PFSK-1 (cell line): ENCODE measurements around the gene NOD2.

Experiments used
- FOXP2 ChIP-seq: optimal IDR thresholded peaks from 2 replicates; pipeline ENCODE3; 2011; ENCODE audit warnings: borderline replicate concordance, control low read depth, inconsistent platforms; ENCODE audit not compliant: insufficient read depth; ENCODE audit errors: extremely low read length, extremely low read depth
- POLR2AphosphoS5 ChIP-seq: IDR thresholded peaks from 2 replicates; pipeline ENCODE4 v1.6.1; 2012; ENCODE audit warnings: low read depth, mild to moderate bottlenecking, control low read depth, low read length, moderate library complexity
- SIN3A ChIP-seq: IDR thresholded peaks from 2 replicates; pipeline ENCODE4 v1.6.1; 2012; ENCODE audit warnings: mild to moderate bottlenecking, low read length, moderate library complexity, borderline replicate concordance; ENCODE audit not compliant: insufficient read depth
- TAF1 ChIP-seq: IDR thresholded peaks from 2 replicates; pipeline ENCODE4 v1.6.1; 2012; ENCODE audit warnings: low read length, control low read depth, borderline replicate concordance; ENCODE audit not compliant: insufficient read depth
- TF ChIP-seq, protein P1 (sequence below), 2 experiments: IDR thresholded peaks; 2 replicates each; pipeline versions ENCODE4 v1.6.1 to v1.8.0; 2011 to 2012; ENCODE audit warnings: low read depth in 2 of 2, low read length in 2 of 2, control low read depth in 1 of 2, inconsistent platforms in 1 of 2, mild to moderate bottlenecking in 1 of 2, moderate library complexity in 1 of 2; ENCODE audit not compliant: insufficient read depth in 1 of 2

The NOD2 gene

DNA sequence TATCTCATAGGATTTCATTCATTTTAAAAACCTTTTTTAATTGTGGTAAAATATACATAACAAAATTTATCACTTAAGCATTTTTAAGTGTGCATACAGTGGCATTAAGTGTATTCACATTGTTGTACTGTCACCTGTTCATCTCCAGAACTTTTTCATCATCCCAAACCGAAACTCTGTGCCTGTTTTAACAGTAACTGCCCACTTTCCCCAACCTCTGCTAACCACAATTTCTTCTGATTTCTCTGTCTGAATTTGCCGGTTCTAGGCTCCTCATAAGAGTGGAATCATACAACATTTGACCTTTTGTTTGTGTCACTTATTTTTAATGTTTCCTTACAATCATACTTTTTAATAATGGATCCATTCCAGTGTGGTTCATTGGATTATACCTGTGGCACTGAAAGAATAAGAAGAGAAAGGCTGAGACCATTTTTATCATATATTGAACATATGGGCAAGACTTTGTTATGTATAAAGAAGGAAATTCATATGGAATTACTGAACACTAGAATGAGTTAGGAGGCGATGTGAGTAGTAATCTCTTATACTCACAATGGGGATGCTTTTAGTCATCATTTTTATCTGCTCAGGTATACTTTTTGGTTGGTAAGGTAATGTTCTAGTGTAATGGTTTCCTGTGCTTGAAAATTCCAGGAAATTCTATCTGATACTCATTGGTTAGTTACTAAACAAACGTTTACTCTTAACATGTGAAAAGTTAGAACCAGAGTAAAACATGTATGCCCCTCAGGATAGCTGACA is 59.2 kb downstream of the NOD2 start:
- TF ChIP-seq POLR2AphosphoS5 (no peak), SIN3A (no peak), FOXP2 (no peak), TAF1 (no peak)
- TF ChIP-seq, protein P1, sequence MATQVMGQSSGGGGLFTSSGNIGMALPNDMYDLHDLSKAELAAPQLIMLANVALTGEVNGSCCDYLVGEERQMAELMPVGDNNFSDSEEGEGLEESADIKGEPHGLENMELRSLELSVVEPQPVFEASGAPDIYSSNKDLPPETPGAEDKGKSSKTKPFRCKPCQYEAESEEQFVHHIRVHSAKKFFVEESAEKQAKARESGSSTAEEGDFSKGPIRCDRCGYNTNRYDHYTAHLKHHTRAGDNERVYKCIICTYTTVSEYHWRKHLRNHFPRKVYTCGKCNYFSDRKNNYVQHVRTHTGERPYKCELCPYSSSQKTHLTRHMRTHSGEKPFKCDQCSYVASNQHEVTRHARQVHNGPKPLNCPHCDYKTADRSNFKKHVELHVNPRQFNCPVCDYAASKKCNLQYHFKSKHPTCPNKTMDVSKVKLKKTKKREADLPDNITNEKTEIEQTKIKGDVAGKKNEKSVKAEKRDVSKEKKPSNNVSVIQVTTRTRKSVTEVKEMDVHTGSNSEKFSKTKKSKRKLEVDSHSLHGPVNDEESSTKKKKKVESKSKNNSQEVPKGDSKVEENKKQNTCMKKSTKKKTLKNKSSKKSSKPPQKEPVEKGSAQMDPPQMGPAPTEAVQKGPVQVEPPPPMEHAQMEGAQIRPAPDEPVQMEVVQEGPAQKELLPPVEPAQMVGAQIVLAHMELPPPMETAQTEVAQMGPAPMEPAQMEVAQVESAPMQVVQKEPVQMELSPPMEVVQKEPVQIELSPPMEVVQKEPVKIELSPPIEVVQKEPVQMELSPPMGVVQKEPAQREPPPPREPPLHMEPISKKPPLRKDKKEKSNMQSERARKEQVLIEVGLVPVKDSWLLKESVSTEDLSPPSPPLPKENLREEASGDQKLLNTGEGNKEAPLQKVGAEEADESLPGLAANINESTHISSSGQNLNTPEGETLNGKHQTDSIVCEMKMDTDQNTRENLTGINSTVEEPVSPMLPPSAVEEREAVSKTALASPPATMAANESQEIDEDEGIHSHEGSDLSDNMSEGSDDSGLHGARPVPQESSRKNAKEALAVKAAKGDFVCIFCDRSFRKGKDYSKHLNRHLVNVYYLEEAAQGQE (IDR thresholded peaks at IDR 0.05; ENCODE audit: insufficient read depth in 1 of 2, low read depth in 2 of 2, low read length in 2 of 2) = no peak

DNA sequence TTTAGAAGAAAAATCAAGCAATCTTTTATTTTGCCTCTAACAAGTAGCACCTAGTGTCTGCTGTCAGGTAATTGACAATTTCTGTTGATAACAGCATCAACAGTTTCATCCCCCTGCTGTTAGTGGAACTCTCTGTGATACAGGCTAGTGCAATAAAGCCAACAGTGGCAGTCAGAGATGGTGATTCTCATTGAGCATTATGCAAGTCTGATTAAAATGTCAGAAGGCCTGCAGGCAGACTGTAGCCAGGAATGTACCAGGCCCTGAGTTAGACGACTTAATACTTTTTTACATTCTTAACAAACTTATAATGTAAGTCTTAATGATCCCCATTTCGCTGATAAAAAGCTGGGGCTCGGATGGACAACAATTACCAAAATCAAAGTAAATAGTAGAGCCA is 63.1 kb downstream of the NOD2 start:
- TF ChIP-seq TAF1 = no peak
- TF ChIP-seq SIN3A = no peak
- TF ChIP-seq, protein P1 (IDR thresholded peaks at IDR 0.05; ENCODE audit: insufficient read depth in 1 of 2, low read depth in 2 of 2, low read length in 2 of 2) = no peak
- no peak for TF ChIP-seq FOXP2
- TF ChIP-seq POLR2AphosphoS5 = no peak

DNA sequence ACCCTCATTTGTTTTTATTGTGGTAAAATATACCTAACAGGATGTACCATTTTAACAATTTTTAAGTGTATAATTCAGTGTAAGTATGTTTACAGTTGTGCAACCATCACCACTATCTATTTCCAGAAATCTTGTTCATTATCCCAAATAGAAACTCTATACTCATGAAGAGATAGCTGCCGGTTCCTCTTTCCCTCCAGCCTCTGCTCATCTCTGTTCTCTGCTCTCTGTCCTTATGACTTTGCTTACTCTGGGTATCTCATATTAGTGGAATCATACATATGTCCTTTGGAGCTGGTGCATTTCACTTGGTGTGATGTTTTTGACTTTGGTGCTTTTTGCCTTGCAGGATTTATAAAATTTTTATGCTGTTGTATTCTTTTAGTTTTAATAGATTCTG is 67.9 kb downstream of the NOD2 start:
- no peak for TF ChIP-seq FOXP2
- TF ChIP-seq, protein P1 (IDR thresholded peaks at IDR 0.05; ENCODE audit: insufficient read depth in 1 of 2, low read depth in 2 of 2, low read length in 2 of 2) = no peak
- no peak for TF ChIP-seq SIN3A
- no peak for TF ChIP-seq POLR2AphosphoS5
- TF ChIP-seq TAF1 = no peak

DNA sequence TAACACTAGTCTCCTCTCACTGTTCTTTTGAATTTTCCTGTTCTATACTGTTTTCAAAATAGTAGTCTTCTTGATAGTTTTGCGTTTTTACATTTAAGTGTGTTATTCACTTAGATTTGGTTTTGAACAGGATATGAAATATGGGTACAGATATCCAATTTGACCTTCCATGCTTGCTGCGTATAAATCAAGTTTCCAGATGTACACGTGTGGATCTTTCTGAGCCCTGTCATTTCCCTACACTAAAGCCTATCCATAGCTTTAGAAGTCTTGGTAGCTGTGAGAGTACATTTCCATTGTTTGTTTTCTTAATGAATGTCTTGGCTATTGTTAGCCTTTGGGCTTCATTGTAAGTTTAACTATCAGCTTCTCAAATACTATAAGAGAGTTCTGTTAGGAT is 68.8 kb downstream of the NOD2 start:
- TF ChIP-seq, protein P1 (IDR thresholded peaks at IDR 0.05; ENCODE audit: insufficient read depth in 1 of 2, low read depth in 2 of 2, low read length in 2 of 2) = no peak
- TF ChIP-seq TAF1 (no peak), POLR2AphosphoS5 (no peak), FOXP2 (no peak), SIN3A (no peak)
